Measurements from ENCODE around the gene SVOPL. TPM values are rescaled to one million over a fixed set of nuclear protein-coding genes. Genes with fewer than 3 reads are reported as not detected.

SVOPL gene
- total and polyA plus RNA-seq, 2 donors (not counting 3 experiments of a cell fraction or from before 2014, with no cell fraction given) = not detected

DNA sequence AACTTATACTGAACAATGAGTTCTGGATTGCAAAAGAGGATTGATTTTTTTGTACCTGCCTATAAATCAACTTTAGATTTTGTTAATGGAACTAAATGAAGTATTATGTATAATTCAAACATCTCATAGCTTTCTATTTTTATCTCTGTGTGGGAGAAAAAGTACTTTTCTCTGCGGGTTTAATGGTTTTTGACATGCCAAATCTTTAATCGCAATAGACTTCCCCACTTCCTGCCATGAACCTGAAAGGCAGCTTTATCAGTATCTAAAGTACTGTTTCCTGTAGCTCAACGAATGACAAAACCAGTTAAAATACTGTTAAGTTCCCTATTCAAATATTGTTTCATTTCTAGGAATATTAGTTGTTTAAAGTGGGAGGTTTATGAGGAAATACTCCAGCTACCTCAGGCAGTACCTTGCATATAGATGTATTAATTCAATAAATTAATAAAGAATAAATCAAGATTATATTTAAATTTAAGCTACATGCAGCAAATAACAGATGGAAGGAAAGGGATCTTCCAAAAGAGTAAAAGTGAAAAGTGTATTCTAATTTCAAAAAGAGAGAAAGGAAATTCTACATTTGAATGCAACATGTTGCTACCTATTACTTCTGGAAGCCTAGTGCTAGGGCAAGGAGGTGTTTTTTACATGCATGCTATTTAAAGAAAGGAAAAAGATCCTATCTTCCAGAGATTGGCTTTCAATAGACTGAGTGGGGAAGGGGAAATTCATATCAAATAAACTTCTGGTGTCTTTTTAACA is 75.9 kb downstream of the SVOPL start:
- no peak overlapping the region for H3K9ac ChIP-seq (replicated peaks; ENCODE audit: extremely low read depth, insufficient read depth, low read length)
- no peaks in the 10 kb centered on the region for H3K4me1 ChIP-seq (ENCODE audit: control insufficient read depth, extremely low read depth, insufficient read depth, low read length)
- no peak overlapping the region for H2AFZ ChIP-seq (ENCODE audit: low read depth, low read length)
- no peaks in the 10 kb centered on the region for H3K9me3 ChIP-seq (replicated peaks; ENCODE audit: control insufficient read depth, insufficient read depth, low read length)
- no peaks in the 10 kb centered on the region for H3K79me2 ChIP-seq (ENCODE audit: control insufficient read depth, insufficient read depth, low read length)
- H4K20me1 ChIP-seq (replicated peaks; ENCODE audit: control insufficient read depth, extremely low read depth, insufficient read depth, low read length) = no peaks in the 10 kb centered on the region
- H3K27ac ChIP-seq (ENCODE audit: insufficient read depth, low read depth, low read length) = no peak overlapping the region
- H3K4me3 ChIP-seq (replicated peaks in 1 of 3; ENCODE audit: insufficient read depth in 1 of 3, low read depth in 1 of 3, low read length in 3 of 3) = no peak overlapping the region
- FAIRE-seq (no peak), DNase-seq (ENCODE audit: low read depth, low spot score) (no peak)
- BruUV-seq (replicated peaks) = no TSS peak
- H3K9me1 ChIP-seq (replicated peaks; ENCODE audit: control insufficient read depth, extremely low read depth, insufficient read depth, low read length) = no peaks in the 10 kb centered on the region
- dilution Hi-C loops (cut with MboI; ENCODE audit: extremely low pct_ligation_motif_present, low sequenced_read_pairs) = no loop called here
- H3K4me2 ChIP-seq (ENCODE audit: insufficient read depth, low read length) = no peak overlapping the region
- POLR2A ChIA-PET = no interaction called here
- intact Hi-C loops (cut with micrococcal nuclease) = no loop called here
- H3K27me3 ChIP-seq (ENCODE audit: control insufficient read depth in 2 of 2, insufficient read depth in 2 of 2, low read length in 2 of 2) = no peaks in the 10 kb centered on the region
- H3K36me3 ChIP-seq (ENCODE audit: control insufficient read depth in 2 of 2, extremely low read depth in 1 of 2, insufficient read depth in 2 of 2, low read length in 2 of 2) = no peaks in the 10 kb centered on the region
- CTCF ChIA-PET = interaction anchor here (0.6 kb wide), 1 partner anchor 115 kb away, joined by 3 read pairs; no protein-coding TSS in a partner anchor
- TF ChIP-seq, protein P1, sequence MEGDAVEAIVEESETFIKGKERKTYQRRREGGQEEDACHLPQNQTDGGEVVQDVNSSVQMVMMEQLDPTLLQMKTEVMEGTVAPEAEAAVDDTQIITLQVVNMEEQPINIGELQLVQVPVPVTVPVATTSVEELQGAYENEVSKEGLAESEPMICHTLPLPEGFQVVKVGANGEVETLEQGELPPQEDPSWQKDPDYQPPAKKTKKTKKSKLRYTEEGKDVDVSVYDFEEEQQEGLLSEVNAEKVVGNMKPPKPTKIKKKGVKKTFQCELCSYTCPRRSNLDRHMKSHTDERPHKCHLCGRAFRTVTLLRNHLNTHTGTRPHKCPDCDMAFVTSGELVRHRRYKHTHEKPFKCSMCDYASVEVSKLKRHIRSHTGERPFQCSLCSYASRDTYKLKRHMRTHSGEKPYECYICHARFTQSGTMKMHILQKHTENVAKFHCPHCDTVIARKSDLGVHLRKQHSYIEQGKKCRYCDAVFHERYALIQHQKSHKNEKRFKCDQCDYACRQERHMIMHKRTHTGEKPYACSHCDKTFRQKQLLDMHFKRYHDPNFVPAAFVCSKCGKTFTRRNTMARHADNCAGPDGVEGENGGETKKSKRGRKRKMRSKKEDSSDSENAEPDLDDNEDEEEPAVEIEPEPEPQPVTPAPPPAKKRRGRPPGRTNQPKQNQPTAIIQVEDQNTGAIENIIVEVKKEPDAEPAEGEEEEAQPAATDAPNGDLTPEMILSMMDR (IDR thresholded peaks at IDR 0.05; ENCODE audit: extremely low read depth in 1 of 2, insufficient read depth in 1 of 2, low read depth in 1 of 2, low read length in 2 of 2) = no peak
- TF ChIP-seq EZH2 (IDR thresholded peaks at IDR 0.05; ENCODE audit: borderline replicate concordance, low read depth, low read length, severe bottlenecking) = no peak
- TF ChIP-seq JUN (IDR thresholded peaks at IDR 0.05; ENCODE audit: borderline replicate concordance, insufficient read depth, insufficient read length, low read depth) = no peak
- TF ChIP-seq POLR2A (IDR thresholded peaks at IDR 0.05; ENCODE audit: low read depth, low read length) = no peak
- no peak for TF ChIP-seq FOS (IDR thresholded peaks at IDR 0.05; ENCODE audit: borderline replicate concordance, insufficient read depth, low read length)
- TF ChIP-seq, protein P2, sequence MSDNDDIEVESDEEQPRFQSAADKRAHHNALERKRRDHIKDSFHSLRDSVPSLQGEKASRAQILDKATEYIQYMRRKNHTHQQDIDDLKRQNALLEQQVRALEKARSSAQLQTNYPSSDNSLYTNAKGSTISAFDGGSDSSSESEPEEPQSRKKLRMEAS (IDR thresholded peaks at IDR 0.05; ENCODE audit: insufficient read depth, insufficient read length) = no peak
- no peak for TF ChIP-seq GATA2 (IDR thresholded peaks at IDR 0.05; ENCODE audit: insufficient read depth, insufficient read length, low read depth, low read length)
- no peak for TF ChIP-seq MYC (IDR thresholded peaks at IDR 0.05; ENCODE audit: low read depth, low read length)
- no peak for TF ChIP-seq POLR2AphosphoS5 (IDR thresholded peaks at IDR 0.05; ENCODE audit: insufficient read depth, low read depth, low read length)
